Osteoblast (primary cell): ENCODE results near the gene LCNL1. TPM values are rescaled to one million over a fixed set of nuclear protein-coding genes. Genes with fewer than 3 reads are reported as not detected.

Experiments used
- DNase-seq: peaks from one replicate; pipeline ENCODE4 v3.0.0; 2011; ENCODE audit warnings: low spot score, mixed read lengths; ENCODE audit not compliant: insufficient read length; ENCODE audit errors: missing footprints
- H2AFZ ChIP-seq: 2 replicates; pipeline ENCODE4 v1.6.0; 2011; ENCODE audit warnings: mild to moderate bottlenecking, low read length
- H3K27ac ChIP-seq: 2 replicates; pipeline ENCODE4 v1.5.1; 2011; ENCODE audit warnings: mild to moderate bottlenecking, low read depth, low read length, moderate library complexity
- H3K27me3 ChIP-seq: 2 replicates; pipeline ENCODE4 v1.6.0; 2012; ENCODE audit warnings: mild to moderate bottlenecking, control low read depth, inconsistent platforms, low read length, moderate library complexity; ENCODE audit not compliant: insufficient read depth
- H3K36me3 ChIP-seq: 2 replicates; pipeline ENCODE4 v1.5.1; 2011; ENCODE audit warnings: mild to moderate bottlenecking, low read length, control low read depth, moderate library complexity; ENCODE audit not compliant: insufficient read depth
- H3K4me1 ChIP-seq: 2 replicates; pipeline ENCODE4 v1.5.1; 2011; ENCODE audit warnings: mild to moderate bottlenecking, low read length, control low read depth, moderate library complexity; ENCODE audit not compliant: insufficient read depth
- H3K4me2 ChIP-seq: 2 replicates; pipeline ENCODE4 v1.6.0; 2011; ENCODE audit warnings: mild to moderate bottlenecking, low read length; ENCODE audit not compliant: insufficient read depth
- H3K4me3 ChIP-seq: fragments of 200-600 bp; sonication (generic); 3 replicates; pipeline ENCODE4 v1.5.1; 2012; ENCODE audit warnings: mild to moderate bottlenecking, low read length, inconsistent platforms; ENCODE audit not compliant: insufficient read depth
- H3K79me2 ChIP-seq: 2 replicates; pipeline ENCODE4 v1.6.0; 2012; ENCODE audit warnings: mild to moderate bottlenecking, low read length, control low read depth, inconsistent platforms; ENCODE audit not compliant: insufficient read depth
- H3K9me3 ChIP-seq: 2 replicates; pipeline ENCODE4 v1.5.1; 2011; ENCODE audit warnings: low read depth, low read length, control low read depth
- H4K20me1 ChIP-seq: 2 replicates; pipeline ENCODE4 v1.6.0; 2012; ENCODE audit warnings: mild to moderate bottlenecking, low read length, control low read depth; ENCODE audit not compliant: insufficient read depth
- total RNA-seq: library from RNA; depleted of rRNA; stranded (reverse); fragments of >200 nt; gene quantifications from 2 replicates; pipeline ENCODE4 v1.2.3, GENCODE V29; 2012
- TF ChIP-seq, protein P1 (sequence below): IDR thresholded peaks from 2 replicates; pipeline ENCODE4 v1.5.1; 2011; ENCODE audit warnings: mild to moderate bottlenecking, low read depth, low read length, moderate library complexity; ENCODE audit errors: extremely low read depth

Gene LCNL1
- total RNA-seq, 1 donor = 5.4 TPM

DNA sequence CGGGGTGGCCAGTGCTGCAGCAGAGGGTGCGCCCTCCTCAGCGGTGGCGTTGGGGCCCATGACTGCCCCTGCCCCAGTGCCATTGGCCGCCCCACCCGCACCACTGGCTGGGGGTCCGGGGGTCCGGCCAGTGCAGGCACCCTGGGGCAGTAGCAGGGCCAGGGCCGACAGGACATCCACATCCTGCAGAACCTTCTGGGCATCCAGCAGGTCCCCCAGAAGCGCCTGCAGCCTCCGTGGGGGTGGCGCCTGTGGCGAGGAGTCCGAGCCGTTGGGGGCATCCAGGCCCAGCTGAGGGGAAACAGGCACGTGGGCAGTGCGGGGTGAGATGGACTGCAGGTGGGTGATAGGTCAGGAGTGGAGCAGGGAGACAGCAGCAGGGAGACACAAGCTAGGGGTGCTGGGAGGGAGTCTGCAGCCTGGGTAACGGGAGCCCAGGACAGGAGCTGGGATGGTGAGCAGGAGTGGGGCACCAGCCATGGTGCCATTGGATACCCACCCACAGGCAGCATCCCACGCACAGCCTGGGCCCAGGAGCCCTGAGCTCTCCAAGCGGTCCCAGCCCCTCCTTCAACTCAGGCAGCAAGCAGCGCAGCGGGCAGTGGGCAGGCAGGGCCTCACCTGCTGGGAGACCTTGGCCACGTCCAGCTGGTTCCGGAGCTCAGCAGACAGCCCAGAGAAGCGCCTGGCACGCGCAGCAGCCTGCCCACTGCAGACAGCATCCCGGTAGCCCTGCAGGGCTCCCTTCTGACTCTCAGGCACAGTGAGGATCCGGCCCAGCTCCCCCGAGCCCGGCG is 38.2 kb downstream of the LCNL1 start:
- Histone ChIP-seq H3K4me3 (no peak overlapping the region), H3K36me3 (no peaks in the 10 kb centered on the region), H3K9me3 (no peaks in the 10 kb centered on the region), H3K27ac (no peak overlapping the region), H3K27me3 (no peaks in the 10 kb centered on the region), H4K20me1 (peaks cover 9% of the 10 kb centered on the region), H3K79me2 (no peaks in the 10 kb centered on the region), H3K4me1 (no peaks in the 10 kb centered on the region), H2AFZ (no peak overlapping the region), H3K4me2 (no peak overlapping the region)
- DNase-seq = no peak
- TF ChIP-seq, protein P1, sequence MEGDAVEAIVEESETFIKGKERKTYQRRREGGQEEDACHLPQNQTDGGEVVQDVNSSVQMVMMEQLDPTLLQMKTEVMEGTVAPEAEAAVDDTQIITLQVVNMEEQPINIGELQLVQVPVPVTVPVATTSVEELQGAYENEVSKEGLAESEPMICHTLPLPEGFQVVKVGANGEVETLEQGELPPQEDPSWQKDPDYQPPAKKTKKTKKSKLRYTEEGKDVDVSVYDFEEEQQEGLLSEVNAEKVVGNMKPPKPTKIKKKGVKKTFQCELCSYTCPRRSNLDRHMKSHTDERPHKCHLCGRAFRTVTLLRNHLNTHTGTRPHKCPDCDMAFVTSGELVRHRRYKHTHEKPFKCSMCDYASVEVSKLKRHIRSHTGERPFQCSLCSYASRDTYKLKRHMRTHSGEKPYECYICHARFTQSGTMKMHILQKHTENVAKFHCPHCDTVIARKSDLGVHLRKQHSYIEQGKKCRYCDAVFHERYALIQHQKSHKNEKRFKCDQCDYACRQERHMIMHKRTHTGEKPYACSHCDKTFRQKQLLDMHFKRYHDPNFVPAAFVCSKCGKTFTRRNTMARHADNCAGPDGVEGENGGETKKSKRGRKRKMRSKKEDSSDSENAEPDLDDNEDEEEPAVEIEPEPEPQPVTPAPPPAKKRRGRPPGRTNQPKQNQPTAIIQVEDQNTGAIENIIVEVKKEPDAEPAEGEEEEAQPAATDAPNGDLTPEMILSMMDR = no peak

DNA sequence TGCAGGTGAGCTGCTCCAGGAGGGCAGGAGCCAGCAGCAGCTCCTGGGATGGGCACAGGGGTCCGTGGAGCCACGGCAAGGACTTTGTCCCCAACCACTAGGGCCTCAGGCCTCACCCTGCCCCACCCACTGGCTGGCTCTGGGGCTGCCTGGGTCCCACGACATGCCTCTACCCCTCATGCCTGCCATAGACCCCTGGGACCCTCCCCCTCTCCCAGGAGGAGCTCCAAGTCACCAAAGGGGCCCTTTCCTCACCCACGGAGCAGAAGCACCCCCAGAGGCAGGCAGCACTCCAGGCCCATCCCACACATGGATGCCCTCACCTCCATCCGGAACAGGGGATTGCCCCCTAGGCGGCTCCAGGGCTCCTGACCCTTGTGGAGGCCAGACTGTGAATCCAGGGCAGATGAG is 38.8 kb downstream of the LCNL1 start:
- no peak overlapping the region for H3K27ac ChIP-seq
- no peaks in the 10 kb centered on the region for H3K79me2 ChIP-seq
- peaks cover 11% of the 10 kb centered on the region for H4K20me1 ChIP-seq
- no peaks in the 10 kb centered on the region for H3K36me3 ChIP-seq
- no peaks in the 10 kb centered on the region for H3K4me1 ChIP-seq
- DNase-seq = no peak
- H3K4me3 ChIP-seq = no peak overlapping the region
- no peaks in the 10 kb centered on the region for H3K9me3 ChIP-seq
- no peaks in the 10 kb centered on the region for H3K27me3 ChIP-seq
- no peak overlapping the region for H2AFZ ChIP-seq
- TF ChIP-seq, protein P1 = no peak
- no peak overlapping the region for H3K4me2 ChIP-seq

DNA sequence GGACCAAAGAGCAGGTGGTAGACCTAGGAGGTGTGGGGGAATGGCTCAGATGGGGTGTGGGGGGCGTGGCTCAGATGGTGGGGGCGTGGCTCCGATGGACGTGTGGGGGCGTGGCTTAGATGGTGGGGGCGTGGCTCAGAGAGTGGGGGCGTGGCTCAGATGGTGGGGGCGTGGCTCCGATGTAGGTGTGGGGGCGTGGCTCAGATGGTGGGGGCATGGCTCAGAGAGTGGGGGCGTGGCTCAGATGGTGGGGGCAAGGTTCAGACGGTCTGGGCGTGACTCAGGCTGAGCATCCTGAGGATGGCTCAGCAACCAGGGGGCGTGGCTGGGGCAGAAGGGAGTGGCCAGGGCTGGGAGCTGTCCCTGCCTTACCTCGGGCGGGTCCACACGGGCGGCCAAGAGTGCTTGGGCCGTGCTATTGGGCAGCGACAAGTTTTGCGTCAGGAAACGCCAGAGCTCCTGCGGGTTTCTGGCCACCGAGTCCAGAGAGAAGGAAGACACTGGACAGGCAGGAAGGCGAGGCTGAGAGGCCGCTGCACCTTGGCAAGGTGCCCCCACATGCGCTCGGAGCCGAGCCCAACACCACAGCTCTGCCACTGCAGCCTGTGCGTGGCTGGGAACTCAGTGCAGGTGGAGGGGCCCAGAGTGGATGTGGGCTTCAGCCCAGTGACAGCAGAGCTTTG is 39.3 kb downstream of the LCNL1 start:
- Histone ChIP-seq H3K27ac (no peak overlapping the region), H3K4me2 (no peak overlapping the region), H3K36me3 (no peaks in the 10 kb centered on the region), H3K4me3 (no peak overlapping the region), H3K4me1 (peaks cover 2% of the 10 kb centered on the region), H4K20me1 (peaks cover 11% of the 10 kb centered on the region), H2AFZ (no peak overlapping the region), H3K79me2 (no peaks in the 10 kb centered on the region), H3K27me3 (no peaks in the 10 kb centered on the region), H3K9me3 (no peaks in the 10 kb centered on the region)
- TF ChIP-seq, protein P1 = no peak
- DNase-seq = peak; percentile 97

DNA sequence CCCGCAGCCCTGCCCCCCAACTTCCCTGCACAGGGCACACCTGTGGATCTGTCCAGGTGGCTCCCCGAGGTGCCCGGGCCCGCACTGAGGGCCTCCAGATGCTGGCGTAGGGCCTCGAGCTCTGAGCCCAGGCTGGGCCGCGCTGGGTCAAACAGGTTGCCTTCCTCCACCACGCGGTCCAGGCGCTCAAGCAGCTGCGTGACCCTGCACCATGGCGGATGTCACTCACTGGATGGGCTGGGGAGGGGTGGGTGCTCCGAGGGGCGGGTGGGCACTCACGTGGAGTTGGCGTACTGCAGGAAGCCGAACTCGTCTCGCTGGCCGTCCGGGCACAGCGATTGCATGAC is 39.8 kb downstream of the LCNL1 start:
- Histone ChIP-seq H3K4me3 (no peak overlapping the region), H3K27ac (no peak overlapping the region), H3K9me3 (no peaks in the 10 kb centered on the region), H3K4me1 (peaks cover 6% of the 10 kb centered on the region), H3K36me3 (no peaks in the 10 kb centered on the region), H3K79me2 (no peaks in the 10 kb centered on the region), H3K4me2 (no peak overlapping the region), H3K27me3 (no peaks in the 10 kb centered on the region), H2AFZ (no peak overlapping the region), H4K20me1 (peaks cover 11% of the 10 kb centered on the region)
- TF ChIP-seq, protein P1 = no peak
- no peak for DNase-seq
